ENCODE measurements around the gene COPG2. TPM values are rescaled to one million over a fixed set of nuclear protein-coding genes. Genes with fewer than 3 reads are reported as not detected.
A peak's percentile ranks its signal among the peaks of the same experiment; 100 is the strongest.

Gene COPG2
- total RNA-seq, 1 donor from 2014 or later: 15.7 TPM

- intact Hi-C loops (cut with DNase I): no loop called here
- TF ChIP-seq CTCF (IDR thresholded peaks at IDR 0.05) (no peak), POLR2AphosphoS5 (IDR thresholded peaks at IDR 0.05; ENCODE audit: insufficient read depth in 1 of 2, low read depth in 1 of 2) (no peak), POLR2A (IDR thresholded peaks at IDR 0.05) (no peak)
- Histone ChIP-seq H3K4me1 (no peaks in the 10 kb centered on the region), H3K27ac (no peak overlapping the region), H3K36me3 (no peaks in the 10 kb centered on the region), H3K9me3 (no peaks in the 10 kb centered on the region), H3K4me3 (no peak overlapping the region), H3K27me3 (no peaks in the 10 kb centered on the region)
- no peak for DNase-seq (ENCODE audit: extremely low spot score in 2 of 2)
Measured at GRCh38 chr7:130458257-130458656, 210.3 kb downstream of the COPG2 start.

MicroRNA genes within 50 kb of the gene (microRNA counts, 767-probe panel; counts per million panel counts)
- 1,506 to 1,786 counts per million in 2 donors for microRNA hsa-miR-335-5p

Small RNAs within 50 kb of the gene (microRNA-seq; reads per million reads assigned to microRNA genes)
- gene MIR335 (ENCODE audit: borderline number of aligned reads, borderline replicate concordance): 1,451 reads per million, percentile 82 among the genes with 10 or more reads in this experiment

Small RNAs within 50 kb of the gene (small RNA-seq; reads per million reads assigned to genes)
- gene MIR335 (not detected), gene RF02148 (not detected), gene RF02149 (not detected), gene RF02150 (not detected), gene RNA5SP246 (5.7 reads per million, percentile 89 among the genes with 10 or more reads in this experiment)

Other genes starting within 250 kb of the COPG2 start
- gene CEP41, start 227.7 kb downstream of the COPG2 start, total RNA-seq: 4.7 TPM
- gene MEST, start 176.7 kb downstream of the COPG2 start, total RNA-seq: 28.5 TPM
- gene TSGA13, start 17.8 kb upstream of the COPG2 start, total RNA-seq: not detected
- not detected for gene KLF14, start 65.5 kb upstream of the COPG2 start, total RNA-seq